Activated naive CD4-positive, alpha-beta T cell treated with anti-CD3 and anti-CD28 coated beads, Interleukin-2, amount 50 U/mL, for 72 hours (primary cell): ENCODE results near the gene PRR14. TPM values are rescaled to one million over a fixed set of nuclear protein-coding genes. Genes with fewer than 3 reads are reported as not detected.
"Not testable (repeated sequence)": the region's sequence is repeated elsewhere in the genome, so short reads cannot be mapped to it uniquely, and the experiment has no call there.

ENCODE experiments used
- ATAC-seq, 2 donors: fragments of 150-1000 bp; cut with Tn5 transposase; 2 replicates each; pipeline ENCODE4 v1.10.0; 2021; ENCODE audit warnings: mild to moderate bottlenecking in 2 of 2, moderate library complexity in 2 of 2
- DNase-seq, 2 donors: peaks; one replicate each; pipeline ENCODE4 v3.0.0; 2021 to 2022; ENCODE audit warnings: low spot score in 2 of 2
- H3K27ac Mint-ChIP-seq, 2 donors: one replicate each; pipeline ENCODE4 v1.8.0; 2022; ENCODE audit warnings: mild to moderate bottlenecking in 2 of 2, mixed read lengths in 2 of 2
- H3K36me3 Mint-ChIP-seq, 2 donors: one replicate each; pipeline ENCODE4 v1.8.0; 2022; ENCODE audit warnings: mixed read lengths in 2 of 2
- H3K9me3 Mint-ChIP-seq, 2 donors: one replicate each; pipeline ENCODE4 v1.8.0; 2022; ENCODE audit warnings: mixed read lengths in 2 of 2
- total RNA-seq, 2 donors: library from RNA; stranded (reverse); gene quantifications; one replicate each; pipeline ENCODE4 v1.2.3, GENCODE V29; 2022

PRR14 gene
- total RNA-seq, 2 donors from 2014 or later, result 103 to 111 TPM

DNA sequence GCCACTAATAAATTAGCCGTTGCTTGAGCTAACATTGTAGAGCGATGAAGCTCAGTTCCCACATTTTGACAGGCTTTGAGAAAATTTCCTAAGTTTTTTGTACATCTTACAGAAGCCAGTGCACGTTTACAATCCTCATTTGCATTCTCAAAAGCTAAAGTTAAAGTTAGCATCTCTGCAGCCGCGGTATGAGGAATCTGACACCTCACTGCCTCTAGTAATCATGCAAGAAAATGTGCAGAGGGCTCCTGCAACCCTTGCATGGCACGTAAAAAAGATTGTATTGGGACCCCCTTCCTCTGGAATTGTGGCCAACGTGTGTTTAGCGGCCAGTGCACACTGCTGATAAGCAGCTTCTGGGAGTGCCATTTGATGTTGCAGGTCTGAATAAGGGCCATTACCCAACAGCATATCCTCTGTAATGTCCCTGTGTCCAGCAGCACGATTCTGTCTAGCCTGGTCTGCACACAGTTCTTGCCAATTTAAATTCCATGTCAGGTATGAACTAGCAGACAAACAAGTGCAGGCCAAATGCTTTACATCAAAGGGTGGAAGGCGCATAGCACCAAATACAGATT lies 28.2 kb upstream of the PRR14 start:
- ATAC-seq (no peak), DNase-seq (no peak)
- Mint-ChIP-seq H3K9me3 (no peaks in the 10 kb centered on the region), H3K36me3 (no peaks in the 10 kb centered on the region), H3K27ac (no peak overlapping the region)

- no peaks in the 10 kb centered on the region for H3K9me3 Mint-ChIP-seq
- H3K36me3 Mint-ChIP-seq, result no peaks in the 10 kb centered on the region
- no peak overlapping the region for H3K27ac Mint-ChIP-seq
- DNase-seq, result no peak
- ATAC-seq, result no peak
Observed at GRCh38 chr16:30623536-30624283, 27.1 kb upstream of the PRR14 start.

- H3K27ac Mint-ChIP-seq, result no peak overlapping the region
- DNase-seq, result no peak
- ATAC-seq, result no peak
- no peaks in the 10 kb centered on the region for H3K9me3 Mint-ChIP-seq
- no peaks in the 10 kb centered on the region for H3K36me3 Mint-ChIP-seq
Observed at GRCh38 chr16:30626236-30626635, 24.5 kb upstream of the PRR14 start.

DNA sequence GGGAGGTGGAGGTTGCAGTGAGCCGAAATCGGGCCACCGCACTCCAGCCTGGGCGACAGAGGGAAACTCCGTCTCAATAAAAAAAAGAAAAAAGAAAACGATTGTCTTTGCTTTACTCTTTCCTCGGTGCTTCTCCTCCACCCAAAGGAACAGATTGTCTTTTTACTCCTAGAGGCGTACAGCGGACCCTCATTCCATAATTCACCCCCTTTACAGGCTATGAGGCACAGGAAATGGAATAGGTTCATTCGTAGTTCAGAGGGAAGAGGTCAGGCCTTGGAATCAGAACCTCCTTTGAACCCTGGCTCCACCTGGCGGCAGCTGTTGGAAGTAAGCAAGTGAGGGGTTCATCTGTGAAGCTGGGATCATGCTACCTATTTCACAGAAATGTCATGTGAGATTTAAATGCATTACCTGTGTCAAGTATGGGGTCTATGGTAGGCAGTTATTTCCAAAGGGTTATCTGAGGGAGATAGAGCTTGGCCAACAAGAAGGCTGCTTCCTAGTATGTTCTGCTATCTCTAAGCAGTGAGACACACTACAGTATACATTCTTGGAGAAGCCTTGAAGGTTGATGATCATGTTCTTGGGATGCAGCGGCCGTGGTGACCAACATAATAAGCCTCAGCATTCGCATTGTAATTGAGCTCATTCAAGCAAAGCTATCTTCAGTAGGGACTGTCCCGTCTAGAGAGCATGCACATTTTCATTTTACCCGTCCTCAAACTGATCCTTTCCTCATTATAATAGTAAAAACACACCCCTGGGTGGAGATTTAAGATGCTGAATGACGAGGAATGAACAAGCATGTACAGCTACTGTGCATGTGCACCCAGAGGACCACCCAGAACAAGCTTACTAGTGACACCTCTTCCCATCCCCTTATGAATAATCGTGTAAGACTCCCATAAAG lies 21.9 kb upstream of the PRR14 start:
- H3K27ac Mint-ChIP-seq, result peak overlapping the region; percentile 30 to 92
- no peaks in the 10 kb centered on the region for H3K9me3 Mint-ChIP-seq
- DNase-seq (peak; percentile 84 to 97), ATAC-seq (peak; percentile 96 to 97)
- no peaks in the 10 kb centered on the region for H3K36me3 Mint-ChIP-seq

DNA sequence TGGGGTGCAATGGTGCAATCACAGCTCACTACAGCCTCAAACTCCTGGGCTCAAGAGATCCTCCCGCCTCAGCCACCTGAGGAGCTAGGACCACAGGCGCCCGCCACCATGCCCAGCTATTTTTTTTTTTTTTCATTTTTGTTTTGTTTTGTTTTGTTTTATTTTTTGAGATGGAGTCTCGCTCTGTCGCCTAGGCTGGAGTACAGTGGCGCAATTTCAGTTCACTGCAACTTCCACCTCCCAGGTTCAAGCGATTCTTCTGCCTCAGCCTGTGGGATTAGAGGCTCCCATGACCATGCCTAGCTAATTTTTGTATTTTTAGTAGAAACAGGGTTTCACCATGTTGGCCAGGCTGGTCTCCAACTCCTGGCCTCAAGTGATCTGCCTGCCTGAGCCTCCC lies 18.3 kb upstream of the PRR14 start:
- not testable (repeated sequence) for DNase-seq, H3K36me3 Mint-ChIP-seq, H3K9me3 Mint-ChIP-seq, H3K27ac Mint-ChIP-seq, ATAC-seq

DNA sequence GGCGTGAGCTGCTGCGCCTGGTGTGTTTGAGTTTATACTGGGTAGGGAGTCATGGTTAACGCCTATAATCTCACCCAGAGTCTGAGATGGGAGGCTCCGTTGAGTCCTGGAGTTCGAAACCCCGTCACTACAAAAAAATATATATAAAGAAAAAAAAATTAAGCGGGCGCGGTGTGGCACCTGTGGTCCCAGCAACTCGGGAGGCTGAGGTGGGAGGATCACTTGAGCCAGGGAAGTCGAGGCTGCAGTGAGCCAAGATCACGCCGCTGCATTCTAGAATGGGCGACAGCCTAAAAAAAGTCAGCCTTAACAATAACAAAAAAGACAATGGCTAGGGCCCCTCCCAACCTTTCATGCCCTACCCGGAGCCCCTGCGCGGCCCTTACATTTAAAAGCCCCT lies 17.2 kb upstream of the PRR14 start:
- Mint-ChIP-seq H3K9me3 (no peaks in the 10 kb centered on the region), H3K36me3 (peaks cover 5% of the 10 kb centered on the region in 2 donors), H3K27ac (peak overlapping the region; percentile 91 to 98)
- no peak for ATAC-seq
- DNase-seq, result no peak

DNA sequence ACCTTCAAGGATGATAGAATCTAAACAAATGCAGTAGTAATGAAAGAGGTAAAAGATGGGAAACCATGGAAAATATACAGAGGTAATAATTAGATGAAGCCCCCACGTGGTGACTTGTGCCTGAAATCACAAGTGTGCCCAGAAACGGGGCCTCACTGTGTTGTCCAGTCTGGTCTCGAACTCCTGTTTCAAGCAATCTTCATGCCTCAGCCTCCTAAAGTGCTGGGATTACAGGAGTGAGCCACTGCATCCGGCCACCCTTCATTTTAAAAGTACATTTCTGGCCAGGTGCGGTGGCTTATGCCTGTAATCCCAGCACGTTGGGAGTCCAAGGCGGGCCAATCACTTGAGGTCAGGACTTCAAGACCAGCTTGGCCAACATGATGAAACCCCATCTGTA lies 14.2 kb upstream of the PRR14 start:
- no peak for ATAC-seq
- Mint-ChIP-seq H3K9me3 (no peaks in the 10 kb centered on the region), H3K27ac (no peak overlapping the region), H3K36me3 (peaks cover 5% of the 10 kb centered on the region in 2 donors)
- DNase-seq, result no peak

GRCh38 chr16:30637139-30637538 lies 13.6 kb upstream of the PRR14 start:
- H3K36me3 Mint-ChIP-seq, H3K9me3 Mint-ChIP-seq, DNase-seq, H3K27ac Mint-ChIP-seq, ATAC-seq: not testable (repeated sequence)

DNA sequence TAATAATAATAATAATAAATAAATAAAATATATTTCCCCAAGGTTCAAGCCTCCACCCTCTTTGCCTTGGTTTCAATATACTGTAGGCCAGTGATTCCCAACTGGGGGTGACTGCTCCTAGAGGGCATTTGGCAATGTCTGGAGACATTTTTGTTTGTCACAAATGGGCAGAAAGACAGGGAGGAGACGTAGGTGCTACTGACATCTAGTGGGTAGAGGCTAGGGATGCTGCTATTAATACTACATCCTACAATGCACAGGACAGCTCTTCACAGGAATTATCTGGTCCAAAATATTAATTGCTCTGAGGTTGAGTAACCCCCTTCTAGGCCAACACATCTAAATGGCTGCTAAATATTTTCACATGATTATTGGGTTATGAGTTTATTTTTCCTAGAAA lies 12.8 kb upstream of the PRR14 start:
- no peak overlapping the region for H3K27ac Mint-ChIP-seq
- ATAC-seq, result no peak
- H3K9me3 Mint-ChIP-seq, result no peaks in the 10 kb centered on the region
- no peak for DNase-seq
- H3K36me3 Mint-ChIP-seq, result peaks cover 5% of the 10 kb centered on the region in 2 donors

DNA sequence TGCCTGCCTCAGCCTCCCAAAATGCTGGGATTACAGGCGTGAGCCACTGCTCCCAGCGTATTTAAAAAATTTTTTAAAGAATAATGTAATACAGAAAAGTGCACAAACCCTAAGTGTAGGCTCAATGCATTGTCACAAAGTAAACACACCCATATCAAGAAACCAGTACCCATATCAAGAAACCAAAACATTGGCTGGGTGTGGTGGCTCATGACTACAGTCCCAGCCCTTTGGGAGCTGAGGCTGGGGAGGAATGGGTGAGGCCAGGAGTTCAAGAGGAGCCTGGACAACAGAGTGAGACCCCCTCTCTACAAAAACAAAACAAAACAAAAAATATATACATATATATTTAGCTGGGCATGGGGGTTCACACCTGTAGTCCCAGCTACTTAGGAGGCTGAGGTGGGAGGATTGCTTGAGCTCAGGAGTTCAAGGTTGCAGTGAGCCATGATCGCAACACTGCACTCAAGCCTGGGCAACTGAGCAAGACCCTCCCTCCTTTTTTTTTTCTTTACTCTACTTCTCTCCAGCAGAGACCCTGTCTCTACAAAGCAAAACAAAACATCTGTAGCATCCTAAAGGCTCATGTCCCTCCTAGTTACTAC lies 9.3 kb upstream of the PRR14 start:
- Mint-ChIP-seq H3K36me3 (no peaks in the 10 kb centered on the region), H3K27ac (no peak overlapping the region), H3K9me3 (no peaks in the 10 kb centered on the region)
- no peak for ATAC-seq
- DNase-seq, result no peak

DNA sequence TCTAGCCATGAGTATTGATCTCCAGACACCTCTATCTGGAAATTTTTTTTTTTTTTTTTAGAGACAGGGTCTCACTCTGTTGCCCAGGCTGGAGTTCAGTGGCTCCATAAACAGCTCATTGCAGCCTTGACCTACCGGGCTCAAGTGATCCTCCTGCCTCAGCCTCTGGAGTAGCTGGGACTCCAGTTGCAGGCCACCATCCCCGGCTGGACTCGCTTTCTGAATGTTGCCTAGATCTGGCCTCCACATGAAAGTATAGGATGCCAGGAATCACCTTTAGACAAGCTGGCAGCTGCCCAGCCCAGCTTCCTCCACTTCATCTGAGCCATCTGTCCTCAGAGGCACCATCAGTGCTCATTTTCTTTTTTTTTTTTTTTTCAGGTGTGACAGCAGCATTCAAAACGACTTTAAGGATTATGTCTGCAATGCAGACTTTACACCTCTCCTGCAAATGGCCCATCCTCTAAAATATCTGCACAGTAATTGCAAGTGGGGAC lies 6.4 kb upstream of the PRR14 start:
- Mint-ChIP-seq H3K9me3 (no peaks in the 10 kb centered on the region), H3K36me3 (no peaks in the 10 kb centered on the region), H3K27ac (peak overlapping the region in 1 of 2 donors; percentile 20)
- ATAC-seq (no peak), DNase-seq (no peak)

DNA sequence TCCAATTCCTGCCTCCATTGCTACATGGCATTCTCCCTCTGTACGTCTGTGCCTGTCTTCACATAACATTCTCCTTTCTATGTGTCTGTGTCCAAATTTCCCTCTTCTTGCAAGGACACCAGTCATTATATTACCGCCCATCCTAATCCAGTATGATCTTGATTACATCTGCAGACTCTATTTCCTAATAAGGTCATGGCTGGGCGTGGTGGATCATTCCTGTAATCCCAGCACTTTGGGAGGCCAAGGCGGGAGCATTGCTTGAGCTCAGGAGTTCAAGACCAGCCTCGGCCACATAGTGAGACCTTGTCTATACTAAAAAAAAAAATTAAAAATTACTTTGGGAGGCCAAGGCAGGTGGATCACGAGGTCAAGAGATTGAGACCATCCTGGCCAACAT lies 5.0 kb upstream of the PRR14 start:
- Mint-ChIP-seq H3K27ac (no peak overlapping the region), H3K9me3 (no peaks in the 10 kb centered on the region), H3K36me3 (peaks cover 8% of the 10 kb centered on the region in 2 donors)
- ATAC-seq (no peak), DNase-seq (no peak)

- Mint-ChIP-seq H3K36me3 (peaks cover 20 to 21% of the 10 kb centered on the region in 2 donors), H3K27ac (no peak overlapping the region), H3K9me3 (no peaks in the 10 kb centered on the region)
- DNase-seq (no peak), ATAC-seq (no peak)
Observed at GRCh38 chr16:30647274-30647571, 3.5 kb upstream of the PRR14 start.

GRCh38 chr16:30649725-30650368 lies 913 bp upstream of the PRR14 start:
- ATAC-seq, result peak in 1 of 2 donors; percentile 0
- DNase-seq, result peak in 1 of 2 donors; percentile 42
- peaks cover 30% of the 10 kb centered on the region in 2 donors for H3K36me3 Mint-ChIP-seq
- H3K27ac Mint-ChIP-seq, result peak overlapping the region; percentile 99
- H3K9me3 Mint-ChIP-seq, result no peaks in the 10 kb centered on the region

DNA sequence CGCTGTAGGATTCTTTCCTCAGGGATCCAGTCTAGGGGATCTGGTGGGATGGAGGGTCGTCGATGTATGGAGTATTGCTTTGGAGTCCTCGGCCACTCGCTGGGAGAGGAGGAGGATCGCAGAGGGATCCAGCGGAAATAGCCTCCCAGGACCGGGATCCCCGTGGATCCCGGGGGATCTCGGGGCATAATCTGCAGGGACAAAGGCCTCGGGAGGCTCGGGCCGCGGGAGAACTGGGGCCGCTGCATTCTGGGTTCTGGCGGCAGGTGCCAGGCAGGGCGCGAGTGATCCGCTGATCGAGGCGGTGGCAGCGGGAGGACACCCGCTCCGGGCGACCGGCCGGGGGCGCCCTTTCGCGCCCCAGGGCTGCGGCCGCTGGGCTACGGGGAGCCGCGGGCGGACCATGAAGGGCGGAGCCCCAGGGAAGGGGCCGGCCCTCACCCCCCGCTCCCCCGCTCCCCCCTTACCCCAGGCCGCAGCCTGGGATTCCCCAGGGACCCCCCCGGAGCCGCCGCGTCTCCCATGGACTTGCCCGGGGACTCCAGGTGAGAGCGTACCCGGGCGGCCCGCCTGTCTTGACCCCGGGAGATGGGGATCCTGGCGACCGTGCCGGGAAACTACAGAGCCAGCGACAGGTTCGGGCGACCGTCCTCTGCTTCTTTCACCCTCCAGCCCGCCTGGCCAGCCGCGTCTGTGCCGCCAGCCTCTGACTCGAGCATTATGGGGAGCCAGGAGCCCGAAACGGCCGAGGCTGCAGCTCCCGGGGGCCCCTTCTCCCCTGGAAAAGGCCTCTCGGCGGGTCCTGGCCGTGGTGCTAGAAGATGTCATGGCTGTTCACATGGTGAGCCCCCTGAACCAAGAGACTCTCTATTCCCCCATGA lies 604 bp downstream of the PRR14 start:
- peak; percentile 59 to 66 for ATAC-seq
- Mint-ChIP-seq H3K9me3 (no peaks in the 10 kb centered on the region), H3K27ac (peak overlapping the region; percentile 99), H3K36me3 (peaks cover 30 to 44% of the 10 kb centered on the region in 2 donors)
- DNase-seq, result peak; percentile 82 to 84

GRCh38 chr16:30652005-30652296 lies 1.2 kb downstream of the PRR14 start:
- ATAC-seq (no peak), DNase-seq (no peak)
- Mint-ChIP-seq H3K27ac (peak overlapping the region; percentile 95 to 99), H3K9me3 (no peaks in the 10 kb centered on the region), H3K36me3 (peaks cover 30 to 47% of the 10 kb centered on the region in 2 donors)
